Effector CD4-positive, alpha-beta T cell (primary cell): ENCODE measurements around the gene FRRS1.
"Not testable (repeated sequence)": the region's sequence is repeated elsewhere in the genome, so short reads cannot be mapped to it uniquely, and the experiment has no call there.

ENCODE experiments used
- DNase-seq: peaks from one replicate; pipeline ENCODE4 v3.0.0-alpha.2; 2020

The FRRS1 gene

DNA sequence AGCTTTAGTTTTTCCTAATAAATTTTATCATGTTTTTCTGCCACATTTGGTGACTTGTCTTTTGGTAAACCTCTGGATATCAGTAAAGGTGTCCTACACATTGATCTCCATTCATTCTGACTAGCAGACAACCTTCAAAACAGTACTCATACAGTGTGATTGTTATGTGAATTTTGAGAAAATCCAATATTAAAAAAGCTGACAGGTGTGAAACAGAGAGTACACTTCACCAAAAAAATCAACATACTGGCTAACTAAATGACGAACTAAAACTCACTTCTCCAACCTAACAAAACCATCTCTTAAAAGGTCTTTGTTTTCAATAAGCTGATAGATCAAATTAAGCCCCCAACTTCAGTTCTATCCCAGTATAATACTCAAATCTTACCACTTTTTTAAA lies 1.5 kb downstream of the FRRS1 start:
- no peak for DNase-seq

DNA sequence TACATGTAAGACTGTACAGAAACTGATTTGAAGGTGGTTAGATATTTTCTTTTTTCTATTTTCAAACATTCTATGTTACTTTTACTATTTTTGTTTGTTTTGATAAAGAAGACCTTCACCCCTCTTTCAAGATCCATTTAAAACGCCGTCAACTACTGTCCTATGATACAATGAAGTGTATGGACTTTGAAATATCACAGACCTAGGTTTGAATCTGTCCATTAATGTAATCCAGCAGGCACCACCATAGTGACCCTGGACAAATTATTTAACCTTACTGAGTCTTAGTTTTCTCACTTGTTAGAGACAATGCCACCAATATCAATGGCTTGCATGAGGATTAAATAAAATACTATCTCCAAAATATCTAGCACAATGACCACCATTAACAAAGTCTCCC lies 2.0 kb downstream of the FRRS1 start:
- DNase-seq, result no peak

DNA sequence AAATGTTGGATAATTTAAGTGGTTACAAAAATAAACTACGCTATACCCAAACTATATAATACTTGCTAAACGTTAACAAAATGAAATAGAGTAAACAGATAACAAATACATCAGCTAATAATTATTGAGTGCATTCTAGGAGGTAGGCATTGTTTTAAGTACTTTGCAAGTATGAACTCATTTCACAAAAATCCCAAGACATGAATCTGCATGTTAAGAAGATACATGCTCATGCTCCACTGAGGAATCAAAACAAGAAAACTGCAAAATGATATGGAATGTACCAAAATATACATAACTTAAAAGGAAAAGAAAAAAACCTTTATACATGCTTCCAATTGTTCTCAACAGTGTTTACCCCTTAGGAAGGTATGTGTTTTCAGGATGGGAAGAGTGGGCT lies 2.5 kb downstream of the FRRS1 start:
- DNase-seq, result no peak

DNA sequence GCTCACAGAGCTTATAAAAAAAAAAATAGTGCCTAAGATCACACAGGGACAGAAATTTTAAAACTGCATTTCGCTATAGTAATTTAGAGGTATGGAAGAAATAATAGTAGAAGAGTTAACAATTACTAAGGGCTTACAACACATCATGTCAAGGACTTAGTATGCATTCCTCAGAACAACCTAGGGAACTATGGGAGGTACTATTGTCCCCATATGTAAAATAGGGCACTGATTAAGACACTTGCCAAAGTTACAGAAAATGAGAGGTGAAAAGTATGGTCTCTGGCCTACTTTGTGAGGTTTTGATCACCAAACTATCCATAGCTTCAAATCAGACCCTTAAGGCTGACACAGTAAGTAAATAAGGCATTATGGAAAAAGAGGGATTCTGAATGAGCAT lies 4.7 kb downstream of the FRRS1 start:
- no peak for DNase-seq

DNA sequence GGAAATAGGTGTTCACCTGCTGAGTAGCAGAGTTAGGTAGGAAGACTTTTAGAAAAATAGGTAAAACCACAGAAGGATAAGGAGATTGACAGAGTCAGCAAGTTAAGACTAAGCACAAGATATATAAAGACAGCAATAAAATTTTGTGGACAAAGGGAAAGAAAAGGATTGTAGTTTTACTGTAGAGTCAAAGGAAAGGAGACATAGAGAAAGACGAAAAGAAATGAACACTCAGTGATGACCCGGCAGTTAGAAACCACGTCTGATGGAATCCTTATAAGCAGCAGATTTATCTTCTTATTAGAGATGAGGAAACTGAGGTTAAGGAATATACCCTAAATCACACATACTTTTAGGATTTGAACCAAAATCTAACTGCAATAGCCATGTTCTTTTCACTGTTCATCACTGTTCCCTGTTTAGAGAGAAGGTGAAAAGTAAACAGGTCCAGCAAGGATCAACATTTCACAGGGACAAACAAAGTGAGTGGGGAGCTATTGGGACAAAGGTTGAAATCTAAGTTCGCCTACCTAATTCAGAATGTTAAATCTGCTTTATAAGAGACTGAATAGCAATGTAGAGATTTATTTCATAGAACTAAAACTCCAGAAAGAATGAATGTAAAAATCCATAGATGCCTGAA lies 6.8 kb downstream of the FRRS1 start:
- DNase-seq, result no peak

DNA sequence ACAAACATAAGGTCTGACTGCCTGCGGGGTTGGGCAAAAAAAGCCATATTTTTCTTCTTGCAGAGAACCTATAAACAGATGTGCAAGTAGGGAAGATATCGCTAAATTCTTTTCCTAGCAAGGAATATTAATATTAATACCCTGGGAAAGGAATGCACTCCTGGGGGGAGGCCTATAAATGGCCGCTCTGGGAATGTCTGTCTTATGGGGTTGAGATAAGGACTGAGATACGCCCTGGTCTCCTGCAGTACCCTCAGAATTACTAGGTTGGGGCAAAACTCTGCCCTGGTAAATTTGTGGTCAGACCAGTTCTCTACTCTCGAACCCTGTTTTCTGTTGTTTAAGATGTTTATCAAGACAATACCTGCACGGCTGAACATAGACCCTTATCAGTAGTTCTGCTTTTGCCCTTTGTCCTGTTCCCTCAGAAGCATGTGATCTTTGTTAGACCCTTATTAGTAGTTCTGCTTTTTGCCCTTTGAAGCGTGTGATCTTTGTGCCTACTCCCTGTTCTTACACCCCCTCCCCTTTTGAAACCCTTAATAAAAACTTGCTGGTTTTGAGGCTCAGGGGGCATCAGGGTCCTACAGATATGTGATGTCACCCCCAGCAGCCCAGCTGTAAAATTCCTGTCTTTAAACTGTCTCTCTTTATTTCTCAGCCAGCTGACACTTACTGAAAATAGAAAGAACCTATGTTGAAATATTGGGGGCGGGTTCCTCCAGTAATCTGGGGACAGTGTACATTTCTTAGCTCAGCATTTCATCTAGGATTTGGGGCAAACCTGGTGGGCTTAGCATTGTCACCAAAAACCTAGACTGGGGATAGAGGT lies 7.5 kb downstream of the FRRS1 start:
- not testable (repeated sequence) for DNase-seq

DNA sequence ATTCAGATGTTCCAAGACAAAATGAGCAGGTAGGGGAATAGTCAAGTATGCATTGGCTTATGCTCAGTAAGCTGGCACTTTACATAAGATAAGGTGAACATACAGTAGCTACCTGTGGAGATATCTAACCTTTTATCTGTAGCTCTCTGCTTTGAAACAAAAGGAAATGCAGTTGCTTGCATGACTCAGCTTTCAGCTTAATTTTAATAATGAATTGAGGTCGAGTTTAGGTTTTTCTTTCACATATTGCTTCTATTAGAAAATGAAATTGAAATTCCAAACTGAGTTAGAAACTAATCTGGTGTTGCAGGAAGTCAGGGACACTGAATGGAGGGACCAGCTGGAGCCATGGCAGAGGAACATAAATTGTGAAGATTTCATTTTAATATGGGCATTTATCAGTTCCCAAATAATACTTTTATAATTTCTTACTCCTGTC lies 8.3 kb downstream of the FRRS1 start:
- DNase-seq, result no peak

DNA sequence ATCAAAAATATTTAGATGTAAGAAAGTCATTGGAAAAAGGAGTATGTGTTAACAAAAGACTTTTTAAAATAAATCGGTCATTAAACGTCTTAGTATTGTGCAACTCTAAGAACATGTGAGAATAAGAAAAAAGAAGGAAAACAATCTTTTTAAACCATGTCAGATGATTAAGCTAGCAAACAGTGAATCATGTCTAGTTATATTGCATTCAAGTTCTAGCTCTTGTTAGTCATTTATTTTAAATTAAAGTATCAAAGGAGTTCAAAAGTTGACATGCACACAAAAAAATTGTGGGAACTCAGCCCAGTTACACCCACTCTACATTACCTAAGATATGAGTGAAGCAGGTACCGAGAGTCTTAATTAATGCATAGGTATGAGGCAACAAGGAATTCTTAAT lies 9.8 kb downstream of the FRRS1 start:
- DNase-seq, result no peak

DNA sequence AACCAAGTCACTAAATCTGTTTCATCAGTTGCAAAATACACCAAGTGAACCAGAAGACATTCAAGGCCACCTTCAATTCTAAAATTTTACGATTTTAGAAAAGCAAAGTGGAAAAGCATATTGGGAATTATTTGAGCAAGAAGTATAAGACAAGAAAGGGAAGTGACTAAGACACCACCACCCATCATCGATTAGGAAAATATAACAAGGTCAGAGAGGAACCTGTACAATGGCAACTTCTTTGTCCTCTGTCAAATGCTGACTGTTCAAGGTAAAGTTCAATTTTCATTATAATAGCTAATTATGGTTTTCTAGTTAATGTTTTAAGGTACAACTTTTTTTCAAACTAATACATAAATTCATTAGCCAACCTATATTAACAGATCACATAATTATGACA lies 10.8 kb downstream of the FRRS1 start:
- DNase-seq, result no peak

DNA sequence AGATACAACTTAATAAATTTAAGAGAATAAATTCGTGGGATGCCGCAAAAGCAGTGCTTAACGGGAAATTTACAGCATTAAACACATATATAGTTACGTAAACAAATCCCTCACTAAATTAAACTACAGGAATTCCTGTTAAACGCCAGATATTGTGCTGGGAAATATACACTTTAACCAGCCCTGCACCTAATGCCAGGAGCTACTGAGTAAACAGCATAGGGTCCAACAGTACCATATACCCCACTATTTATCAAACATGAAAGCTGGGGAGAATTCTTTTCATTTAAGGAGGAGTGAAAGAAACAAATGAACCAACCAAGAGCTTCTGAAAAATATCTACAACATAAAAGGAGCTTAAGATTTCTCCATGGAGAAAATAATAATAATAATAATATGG lies 11.7 kb downstream of the FRRS1 start:
- DNase-seq, result no peak

DNA sequence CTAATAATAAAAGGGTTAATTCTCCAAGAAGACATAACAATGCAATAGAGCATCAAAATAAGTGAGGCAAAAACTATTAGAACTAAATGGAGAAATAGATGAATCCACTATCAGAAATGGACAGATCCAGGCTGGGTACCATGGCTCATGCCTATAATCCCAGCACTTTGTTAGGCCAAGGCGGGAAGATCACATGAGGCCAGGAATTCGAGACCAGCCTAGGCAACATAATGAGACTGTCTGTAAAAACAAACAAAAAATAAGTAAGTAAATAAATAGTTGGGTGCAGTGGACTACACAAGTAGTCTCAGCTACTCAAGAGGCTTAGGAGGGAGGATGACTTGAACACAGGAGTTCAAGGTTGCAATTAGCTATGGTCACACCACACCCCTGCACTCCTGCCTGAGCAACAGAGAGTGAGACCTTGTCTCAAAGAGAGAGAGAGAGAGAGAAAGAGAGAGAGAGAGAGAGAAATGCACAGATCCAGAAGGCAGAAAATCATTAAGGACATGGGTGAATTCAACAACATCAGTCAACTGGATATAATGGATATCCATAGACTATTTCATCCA lies 12.3 kb downstream of the FRRS1 start:
- no peak for DNase-seq

DNA sequence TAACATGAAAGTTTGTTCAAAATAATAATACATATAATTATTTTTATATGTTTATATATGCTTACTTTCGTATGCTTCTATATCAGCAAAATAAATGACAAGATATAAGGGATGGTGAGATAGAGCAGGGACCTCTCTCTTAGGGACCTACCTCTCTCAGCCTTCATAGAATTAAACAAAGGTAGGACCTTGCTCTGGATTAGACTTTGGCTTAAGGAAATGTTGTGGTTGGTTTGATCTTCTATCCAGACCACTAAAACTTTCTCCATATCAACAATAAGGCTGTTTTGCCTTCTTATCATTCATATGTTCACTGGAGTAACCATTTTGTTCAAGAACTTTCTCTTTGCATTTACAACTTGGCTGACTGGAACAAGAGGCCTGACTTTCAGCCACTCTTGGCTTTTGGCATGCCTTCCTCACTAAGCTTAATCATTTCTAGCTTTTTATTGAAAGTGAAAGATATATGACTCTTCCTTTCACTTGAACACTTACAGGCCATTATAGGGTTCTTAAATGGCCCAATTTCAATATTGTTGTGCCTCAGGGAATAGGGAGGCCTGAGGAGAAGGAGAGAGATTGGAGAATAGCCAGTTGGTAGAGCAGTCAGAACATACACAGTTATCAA lies 14.4 kb downstream of the FRRS1 start:
- no peak for DNase-seq

DNA sequence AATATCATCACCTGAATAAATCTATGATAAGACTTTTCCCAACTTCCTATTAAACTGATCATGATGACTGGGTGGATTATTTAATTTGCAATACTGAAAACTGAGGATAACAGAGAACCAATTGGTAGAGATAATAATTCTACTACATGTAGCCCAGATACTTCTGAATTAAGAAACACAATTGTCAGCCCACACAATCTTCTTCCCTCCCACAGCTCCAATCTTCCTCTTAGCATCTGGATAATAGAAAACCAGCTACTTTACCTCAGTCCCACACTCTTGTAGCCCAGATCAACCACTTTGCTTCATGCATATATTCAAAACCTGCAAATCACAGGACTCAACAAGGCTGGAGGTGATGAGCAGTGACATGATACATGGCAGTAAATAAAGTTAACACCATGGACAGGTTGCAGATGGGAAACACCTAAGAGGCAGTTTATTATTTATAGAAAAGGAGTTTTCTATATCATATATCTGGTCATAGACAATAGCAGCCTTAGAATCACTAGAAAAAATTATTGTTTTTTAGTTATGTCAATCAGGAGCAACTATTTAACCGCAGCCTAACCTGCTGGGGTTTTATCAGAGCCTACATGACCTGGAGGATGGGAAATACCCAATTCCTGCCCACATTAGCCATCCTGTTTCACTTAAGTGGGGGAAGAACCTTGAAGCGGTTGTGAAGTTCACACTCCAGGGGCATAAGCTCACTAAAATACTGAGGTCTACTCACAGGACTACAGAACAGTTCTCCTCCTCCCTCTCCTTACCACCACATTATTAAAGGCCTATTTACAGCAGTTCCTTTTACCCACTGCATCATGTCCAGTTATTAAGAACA lies 16.7 kb downstream of the FRRS1 start:
- DNase-seq, result no peak

DNA sequence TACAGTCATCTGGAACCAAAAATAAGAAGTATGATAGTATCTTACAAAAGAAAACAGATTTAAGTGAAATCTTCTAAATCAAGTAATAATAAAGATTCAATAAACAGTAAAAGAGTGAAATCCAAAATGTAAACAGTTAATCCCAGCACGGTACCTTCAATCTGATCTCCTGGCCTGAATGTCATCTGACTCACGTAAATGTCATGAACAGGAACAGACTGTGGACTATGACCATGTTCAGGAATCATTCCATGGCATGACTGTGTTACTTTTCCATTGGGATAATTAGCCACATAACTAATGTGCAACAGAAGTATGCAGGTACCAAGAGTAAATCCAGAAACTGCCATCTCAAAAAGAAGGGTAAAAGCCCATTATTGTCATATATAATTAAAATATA lies 18.0 kb downstream of the FRRS1 start:
- DNase-seq, result no peak

DNA sequence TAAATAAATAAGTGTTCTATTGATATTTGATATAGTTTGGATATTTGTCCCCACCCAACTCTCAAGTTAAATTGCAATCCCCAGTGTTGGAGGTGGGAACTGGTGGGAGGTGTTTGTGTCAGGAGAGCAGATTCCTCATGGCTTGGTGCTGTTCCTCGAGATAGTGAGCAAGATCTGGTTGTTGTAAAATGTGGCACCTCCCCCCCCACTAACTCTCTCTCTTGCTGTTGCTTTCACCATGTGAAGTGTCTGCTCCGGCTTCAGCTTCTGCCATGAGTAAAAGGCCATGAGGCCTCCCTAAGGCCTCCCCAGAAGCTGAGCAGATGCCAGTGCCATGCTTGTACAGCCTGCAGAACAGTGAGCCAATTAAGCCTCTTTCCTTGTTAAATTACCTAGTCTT lies 20.8 kb downstream of the FRRS1 start:
- DNase-seq, result no peak

DNA sequence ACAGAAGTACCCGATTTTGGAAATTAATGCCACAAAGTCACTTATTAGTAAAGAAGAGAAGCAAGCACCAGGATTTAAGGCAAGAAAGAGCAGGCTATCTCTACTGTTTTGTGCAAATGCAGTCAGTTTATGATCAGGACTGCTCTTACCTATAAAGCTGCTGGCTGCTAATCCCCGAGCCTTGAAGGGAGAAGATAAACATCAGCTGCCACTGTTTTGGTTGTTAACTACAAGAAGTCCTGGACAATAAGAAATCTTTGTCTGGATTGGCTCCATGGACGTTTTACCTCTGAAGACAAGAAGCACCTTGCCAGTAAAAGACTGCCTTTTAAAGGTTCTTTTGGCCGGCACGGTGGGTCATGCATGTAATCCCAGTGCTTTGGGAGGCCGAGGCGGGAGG lies 21.4 kb downstream of the FRRS1 start:
- no peak for DNase-seq

DNA sequence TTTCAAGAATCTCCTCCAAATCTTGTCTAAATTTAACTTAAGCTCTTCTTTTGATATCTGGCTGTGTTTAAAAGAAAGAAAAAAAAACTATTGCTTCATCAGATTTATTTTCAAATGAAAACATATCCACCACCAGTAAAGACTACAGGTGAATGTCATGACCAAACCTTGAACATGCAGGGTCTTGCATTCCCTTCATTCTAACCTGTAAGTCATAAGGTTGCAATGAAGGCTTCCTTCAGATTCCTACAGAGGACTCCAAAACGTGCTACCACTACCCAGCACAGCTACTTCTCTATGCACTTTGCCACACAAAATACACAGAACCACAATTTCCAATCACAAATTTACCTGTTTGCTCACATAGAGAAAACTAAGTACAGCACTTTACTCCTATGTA lies 26.3 kb downstream of the FRRS1 start:
- DNase-seq, result no peak

DNA sequence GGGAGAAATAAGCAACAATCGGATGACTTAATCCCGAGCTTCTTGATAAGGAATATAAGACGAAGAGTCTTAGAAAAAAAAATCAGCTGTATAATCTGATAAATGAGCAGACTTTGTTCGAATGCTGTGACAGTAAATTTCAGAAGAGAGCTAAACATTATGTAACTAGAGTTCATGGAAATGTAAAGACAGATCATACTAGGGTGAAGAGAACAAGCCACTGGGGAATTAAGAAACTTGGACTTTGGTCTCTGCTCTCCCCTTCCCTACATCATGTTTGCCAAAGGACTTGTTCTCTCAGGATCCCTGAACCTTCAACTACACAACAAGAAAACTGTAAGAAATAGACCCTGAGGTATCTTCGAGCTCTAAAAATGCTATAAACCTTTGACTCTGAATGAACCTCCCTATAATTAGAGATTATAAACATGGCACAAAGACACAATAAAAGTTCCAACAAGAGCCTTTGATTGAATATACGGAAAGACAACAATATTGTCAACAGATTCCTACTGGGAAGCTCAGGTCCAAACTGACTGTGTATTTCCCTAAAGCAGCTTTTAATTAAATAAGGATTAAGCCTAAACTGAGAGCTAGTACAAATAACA lies 27.5 kb downstream of the FRRS1 start:
- DNase-seq, result no peak

DNA sequence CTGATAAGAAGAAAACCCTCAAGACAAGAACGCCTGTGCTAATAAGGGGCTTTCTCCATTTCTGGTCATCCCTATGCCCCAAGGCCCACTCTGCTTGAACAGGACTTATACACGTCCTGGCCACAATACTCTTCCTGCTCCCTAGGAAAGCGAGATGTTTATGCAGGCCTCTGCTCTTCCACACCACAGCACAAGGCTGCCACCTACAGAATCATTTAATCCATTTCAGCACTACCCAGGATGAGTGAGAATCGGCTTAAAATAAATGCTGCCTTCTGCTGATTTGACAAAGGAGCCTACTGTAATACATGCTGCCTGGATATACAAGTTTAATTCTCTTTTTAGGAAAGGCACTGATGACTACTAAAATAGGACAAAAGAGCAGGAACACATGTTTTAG lies 29.4 kb downstream of the FRRS1 start:
- no peak for DNase-seq

DNA sequence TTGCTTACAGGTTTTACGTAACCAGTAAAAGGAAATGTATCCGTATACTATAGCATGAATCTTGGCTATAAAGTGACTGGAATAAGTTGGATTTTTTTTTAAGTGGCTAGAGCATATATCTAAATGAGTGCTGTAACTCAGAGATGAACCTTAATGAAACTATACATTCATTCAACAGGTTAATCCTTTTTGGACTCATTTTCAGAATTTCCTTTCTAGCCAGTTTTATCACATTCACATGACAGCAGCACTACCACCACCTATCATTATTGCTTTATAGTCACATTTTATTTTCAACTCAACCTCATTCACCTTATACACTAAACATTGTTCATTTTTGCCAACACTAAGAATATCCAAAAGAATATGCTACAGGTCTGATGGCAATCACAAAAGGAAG lies 30.6 kb downstream of the FRRS1 start:
- DNase-seq, result no peak

DNA sequence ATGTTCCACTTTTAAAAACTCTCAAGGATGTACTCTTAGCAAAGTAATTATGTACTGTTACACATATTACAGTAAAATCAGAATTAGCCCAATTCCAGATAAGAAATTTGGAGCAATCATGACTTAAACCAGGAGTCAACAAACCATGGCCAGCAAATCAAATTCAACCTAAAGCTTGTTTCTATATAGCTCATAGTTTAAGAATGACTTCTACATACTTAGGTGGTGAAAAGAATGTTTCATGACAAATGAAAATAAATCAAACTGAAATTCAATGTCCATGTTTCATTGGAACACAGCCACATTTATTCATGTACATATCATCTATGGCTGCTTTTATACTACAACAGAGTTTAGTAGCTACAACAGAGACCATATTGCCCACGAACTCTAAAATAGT lies 35.1 kb downstream of the FRRS1 start:
- no peak for DNase-seq

DNA sequence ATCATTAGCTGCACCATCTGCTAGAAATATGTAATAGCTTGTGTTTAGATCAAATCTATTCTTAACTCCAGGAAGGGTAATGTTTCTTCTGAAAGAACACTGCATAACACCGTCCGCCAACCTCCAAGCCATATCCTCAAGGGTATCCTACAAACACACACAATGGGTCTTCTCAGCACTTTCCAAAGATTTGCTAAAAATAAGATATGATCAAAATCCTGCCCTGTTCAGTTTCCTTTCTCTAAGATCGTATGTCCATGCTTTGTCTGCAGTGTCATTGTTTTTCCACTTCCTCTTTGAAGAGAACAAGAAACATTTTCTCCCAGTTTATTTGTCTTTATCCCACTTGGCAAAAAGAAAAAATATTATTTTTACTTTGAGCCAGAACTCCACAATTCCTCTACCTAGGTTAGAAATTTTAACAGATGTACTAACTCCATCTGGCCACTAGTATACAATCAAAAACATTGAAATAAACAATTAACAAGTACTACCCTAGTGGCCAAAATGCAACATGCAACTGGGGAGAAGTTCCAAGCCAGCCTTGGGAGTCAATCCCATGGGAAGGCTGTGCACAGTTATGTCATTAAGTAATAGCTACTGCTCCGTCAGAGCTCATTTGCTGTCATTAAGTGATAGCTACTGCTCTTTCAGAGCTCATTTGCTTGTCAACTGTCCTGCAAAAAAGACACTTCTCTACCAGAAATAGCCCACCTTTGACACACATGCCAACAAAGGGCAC lies 37.8 kb downstream of the FRRS1 start:
- no peak for DNase-seq
